Left lung (tissue), 10 donors: Measurements from ENCODE around the gene EXOC1L. TPM values are rescaled to one million over a fixed set of nuclear protein-coding genes. Genes with fewer than 3 reads are reported as not detected.

Experiments used
- ATAC-seq: fragments of 200-7000 bp; cut with Tn5 transposase; one replicate; pipeline ENCODE4 v1.9.1; 2020; ENCODE audit warnings: moderate library complexity
- DNase-seq, 4 donors: peaks; one replicate each; pipeline ENCODE4 v3.0.0-alpha.2; 2013 to 2020
- H3K27ac ChIP-seq, 2 donors: fragments of 200-600 bp; sonication (generic) in 1 of 2; one replicate each; pipeline versions ENCODE4 v1.5.0 to v1.8.0; 2020 to 2021
- H3K27me3 ChIP-seq, 2 donors: fragments of 200-600 bp; sonication (generic) in 1 of 2; one replicate each; pipeline versions ENCODE4 v1.5.0 to v1.8.0; 2020 to 2021
- H3K36me3 ChIP-seq, 2 donors: fragments of 200-600 bp; sonication (generic) in 1 of 2; one replicate each; pipeline versions ENCODE4 v1.5.0 to v1.8.0; 2020 to 2021
- H3K4me1 ChIP-seq, 2 donors: fragments of 200-600 bp; one replicate each; pipeline ENCODE4 v1.8.0; 2021
- H3K4me3 ChIP-seq, 2 donors: fragments of 200-600 bp; sonication (generic) in 1 of 2; one replicate each; pipeline versions ENCODE4 v1.5.0 to v1.8.0; 2020 to 2021; ENCODE audit warnings: mild to moderate bottlenecking in 1 of 2
- H3K9me3 ChIP-seq, 2 donors: fragments of 200-600 bp; sonication (generic) in 1 of 2; one replicate each; pipeline versions ENCODE4 v1.5.0 to v1.8.0; 2020 to 2021
- CTCF ChIP-seq, 2 donors: fragments of 200-600 bp; sonication (generic) in 1 of 2; IDR thresholded peaks; one replicate each; pipeline versions ENCODE4 v1.5.0 to v1.8.0; 2021; ENCODE audit warnings: antibody characterized with exemption in 2 of 2
- intact Hi-C, 2 donors: fragments of 100-400 bp; cut with DNase I; formaldehyde crosslinking; loops; one replicate each; pipeline versions ENCODE4 v1.11.2 to v1.14.2; 2022
- polyA plus RNA-seq, 6 donors: library from polyadenylated mRNA; unstranded; fragments of 120-200 nt; gene quantifications; one replicate each; pipeline ENCODE4 v1.2.1, GENCODE V29; 2013; ENCODE audit not compliant: insufficient read length in 6 of 6
- total RNA-seq, 2 donors: library from RNA; stranded (reverse); fragmentation: NEBNext Ultra II Directional; extraction: Animal tissue kit (Norgen Biotek cat#: 25700); gene quantifications; one replicate each; pipeline ENCODE4 v1.2.1, GENCODE V29; 2021
- donor health status: DM: no; HTN: yes; CAD: no.
- donor health status: DM: no; HTN: no; CAD: no.

EXOC1L gene
- total and polyA plus RNA-seq, 8 donors, result 0.20 to 0.43 (median 0.36) TPM; not detected in 5

GRCh38 chr4:55874831-55875230 lies 55.2 kb downstream of the EXOC1L start:
- DNase-seq (no peak), ATAC-seq (no peak)
- Histone ChIP-seq H3K4me3 (no peak overlapping the region), H3K27me3 (no peaks in the 10 kb centered on the region), H3K9me3 (no peaks in the 10 kb centered on the region), H3K27ac (no peak overlapping the region), H3K4me1 (no peaks in the 10 kb centered on the region), H3K36me3 (peaks cover 0 to 67% of the 10 kb centered on the region in 2 donors)
- intact Hi-C loops, result no loop called here
- TF ChIP-seq CTCF (IDR thresholded peaks at IDR 0.05), result no peak

GRCh38 chr4:55876387-55876786 lies 56.8 kb downstream of the EXOC1L start:
- no peaks in the 10 kb centered on the region for H3K27me3 ChIP-seq
- no peak overlapping the region for H3K4me3 ChIP-seq
- ATAC-seq (no peak), DNase-seq (no peak)
- intact Hi-C loops, result no loop called here
- H3K36me3 ChIP-seq, result peaks cover 0 to 68% of the 10 kb centered on the region in 2 donors
- H3K4me1 ChIP-seq, result no peaks in the 10 kb centered on the region
- H3K9me3 ChIP-seq, result no peaks in the 10 kb centered on the region
- H3K27ac ChIP-seq, result no peak overlapping the region
- TF ChIP-seq CTCF (IDR thresholded peaks at IDR 0.05), result no peak

GRCh38 chr4:55879224-55879623 lies 59.6 kb downstream of the EXOC1L start:
- DNase-seq, result no peak
- intact Hi-C loops, result no loop called here
- no peak overlapping the region for H3K27ac ChIP-seq
- H3K36me3 ChIP-seq, result peaks cover 0 to 74% of the 10 kb centered on the region in 2 donors
- no peaks in the 10 kb centered on the region for H3K9me3 ChIP-seq
- no peaks in the 10 kb centered on the region for H3K4me1 ChIP-seq
- no peaks in the 10 kb centered on the region for H3K27me3 ChIP-seq
- H3K4me3 ChIP-seq, result no peak overlapping the region
- no peak for ATAC-seq
- no peak for TF ChIP-seq CTCF (IDR thresholded peaks at IDR 0.05)

- Histone ChIP-seq H3K27ac (no peak overlapping the region), H3K9me3 (no peaks in the 10 kb centered on the region), H3K27me3 (no peaks in the 10 kb centered on the region), H3K36me3 (peaks cover 0 to 64% of the 10 kb centered on the region in 2 donors), H3K4me1 (no peaks in the 10 kb centered on the region), H3K4me3 (no peak overlapping the region)
- TF ChIP-seq CTCF (IDR thresholded peaks at IDR 0.05), result no peak
- ATAC-seq (no peak), DNase-seq (no peak)
- intact Hi-C loops, result no loop called here
Measured at GRCh38 chr4:55880652-55881280, 61.2 kb downstream of the EXOC1L start.

- DNase-seq (no peak), ATAC-seq (no peak)
- H3K9me3 ChIP-seq, result no peaks in the 10 kb centered on the region
- no peak overlapping the region for H3K27ac ChIP-seq
- no peaks in the 10 kb centered on the region for H3K4me1 ChIP-seq
- H3K27me3 ChIP-seq, result no peaks in the 10 kb centered on the region
- intact Hi-C loops, result no loop called here
- no peak for TF ChIP-seq CTCF (IDR thresholded peaks at IDR 0.05)
- peaks cover 0 to 61% of the 10 kb centered on the region in 2 donors for H3K36me3 ChIP-seq
- H3K4me3 ChIP-seq, result no peak overlapping the region
Measured at GRCh38 chr4:55884093-55884850, 64.7 kb downstream of the EXOC1L start.
